SK-N-DZ (cell line): Measurements from ENCODE around the gene CRB2.
"Not testable (repeated sequence)": the region's sequence is repeated elsewhere in the genome, so short reads cannot be mapped to it uniquely, and the experiment has no call there.

ENCODE experiments used
- DNase-seq: peaks from one replicate; pipeline ENCODE4 v3.0.0-alpha.2; 2015; ENCODE audit warnings: low spot score

The CRB2 gene

GRCh38 chr9:123380852-123381705 is 25.1 kb downstream of the CRB2 start:
- no peak for DNase-seq

- no peak for DNase-seq
Measured at GRCh38 chr9:123382653-123383511, 26.9 kb downstream of the CRB2 start.

GRCh38 chr9:123383512-123384170 is 27.6 kb downstream of the CRB2 start:
- DNase-seq, result no peak

- DNase-seq, result no peak
Measured at GRCh38 chr9:123387686-123388085, 31.7 kb downstream of the CRB2 start.

- DNase-seq, result no peak
Measured at GRCh38 chr9:123389070-123389469, 33.1 kb downstream of the CRB2 start.

GRCh38 chr9:123389698-123390097 is 33.7 kb downstream of the CRB2 start:
- DNase-seq, result no peak

GRCh38 chr9:123390337-123391135 is 34.5 kb downstream of the CRB2 start:
- DNase-seq, result no peak

- no peak for DNase-seq
Measured at GRCh38 chr9:123391233-123391632, 35.2 kb downstream of the CRB2 start.

- no peak for DNase-seq
Measured at GRCh38 chr9:123391946-123392345, 35.9 kb downstream of the CRB2 start.

- no peak for DNase-seq
Measured at GRCh38 chr9:123392802-123393201, 36.8 kb downstream of the CRB2 start.

GRCh38 chr9:123394291-123395235 is 38.6 kb downstream of the CRB2 start:
- DNase-seq, result no peak

GRCh38 chr9:123395276-123395688 is 39.3 kb downstream of the CRB2 start:
- peak; percentile 68 for DNase-seq

- DNase-seq, result no peak
Measured at GRCh38 chr9:123395689-123396511, 39.9 kb downstream of the CRB2 start.

- DNase-seq, result no peak
Measured at GRCh38 chr9:123397975-123398374, 42.0 kb downstream of the CRB2 start.

- DNase-seq, result not testable (repeated sequence)
Measured at GRCh38 chr9:123398938-123399337, 42.9 kb downstream of the CRB2 start.

GRCh38 chr9:123399803-123400378 is 43.9 kb downstream of the CRB2 start:
- no peak for DNase-seq

GRCh38 chr9:123400926-123401503 is 45.0 kb downstream of the CRB2 start:
- no peak for DNase-seq

GRCh38 chr9:123401879-123402513 is 46.0 kb downstream of the CRB2 start:
- DNase-seq, result peak; percentile 49
